HG02759 (cell line): Measurements from ENCODE around the gene VPS52.

Experiments used
- ATAC-seq: cut with Tn5 transposase; IDR thresholded peaks from one replicate; pipeline ENCODE4 v1.9.1; 2021; ENCODE audit warnings: mild to moderate bottlenecking, moderate library complexity; ENCODE audit not compliant: unreplicated experiment

The VPS52 gene, protein sequence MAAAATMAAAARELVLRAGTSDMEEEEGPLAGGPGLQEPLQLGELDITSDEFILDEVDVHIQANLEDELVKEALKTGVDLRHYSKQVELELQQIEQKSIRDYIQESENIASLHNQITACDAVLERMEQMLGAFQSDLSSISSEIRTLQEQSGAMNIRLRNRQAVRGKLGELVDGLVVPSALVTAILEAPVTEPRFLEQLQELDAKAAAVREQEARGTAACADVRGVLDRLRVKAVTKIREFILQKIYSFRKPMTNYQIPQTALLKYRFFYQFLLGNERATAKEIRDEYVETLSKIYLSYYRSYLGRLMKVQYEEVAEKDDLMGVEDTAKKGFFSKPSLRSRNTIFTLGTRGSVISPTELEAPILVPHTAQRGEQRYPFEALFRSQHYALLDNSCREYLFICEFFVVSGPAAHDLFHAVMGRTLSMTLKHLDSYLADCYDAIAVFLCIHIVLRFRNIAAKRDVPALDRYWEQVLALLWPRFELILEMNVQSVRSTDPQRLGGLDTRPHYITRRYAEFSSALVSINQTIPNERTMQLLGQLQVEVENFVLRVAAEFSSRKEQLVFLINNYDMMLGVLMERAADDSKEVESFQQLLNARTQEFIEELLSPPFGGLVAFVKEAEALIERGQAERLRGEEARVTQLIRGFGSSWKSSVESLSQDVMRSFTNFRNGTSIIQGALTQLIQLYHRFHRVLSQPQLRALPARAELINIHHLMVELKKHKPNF

DNA sequence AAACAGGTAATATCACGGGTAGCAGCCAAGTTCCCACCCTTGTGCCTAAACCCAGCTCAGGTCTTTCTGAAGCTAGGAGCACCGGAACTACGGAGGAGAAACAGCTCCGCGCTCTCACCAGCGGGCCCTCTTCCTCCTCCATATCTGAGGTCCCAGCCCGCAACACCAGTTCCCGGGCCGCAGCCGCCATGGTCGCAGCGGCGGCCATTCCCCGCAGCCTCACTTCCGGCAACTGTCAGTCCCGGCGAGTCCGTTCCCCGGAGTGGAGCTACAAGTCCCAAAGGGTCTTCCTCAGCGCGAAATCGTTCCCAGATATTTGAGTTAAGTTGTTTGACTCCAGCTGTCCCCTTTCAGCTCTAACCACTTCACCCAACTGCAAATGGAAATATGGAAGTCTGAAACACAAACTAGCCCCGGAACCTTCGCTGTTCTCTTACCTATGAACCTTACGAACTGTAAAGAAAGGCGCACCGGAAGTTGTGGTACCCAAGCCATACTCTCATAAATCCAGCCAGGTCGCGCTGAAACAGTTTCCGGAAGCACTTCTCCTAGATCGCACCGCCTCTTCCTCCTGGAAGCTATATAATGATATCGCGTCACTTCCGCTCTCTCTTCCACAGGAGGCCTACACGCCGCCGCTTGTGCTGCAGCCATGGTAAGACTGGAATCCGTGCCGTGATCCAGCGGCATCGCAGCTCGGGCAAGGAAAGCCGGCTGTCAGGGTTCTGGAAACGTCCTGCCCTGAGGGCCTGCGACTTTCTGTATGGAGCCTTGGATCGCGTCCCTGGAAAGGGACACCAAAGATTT is at the start of gene VPS52, which contains the start of gene RPS18:
Gene VPS52 (minus strand): TSS at position 409 of the 807 bp plus-strand sequence. CDS start 201 bp downstream, at position 208.
Gene RPS18 (plus strand): TSS at position 608 of the 807 bp plus-strand sequence. CDS start 45 bp downstream, at position 653.
- ATAC-seq, result peak; percentile 86

DNA sequence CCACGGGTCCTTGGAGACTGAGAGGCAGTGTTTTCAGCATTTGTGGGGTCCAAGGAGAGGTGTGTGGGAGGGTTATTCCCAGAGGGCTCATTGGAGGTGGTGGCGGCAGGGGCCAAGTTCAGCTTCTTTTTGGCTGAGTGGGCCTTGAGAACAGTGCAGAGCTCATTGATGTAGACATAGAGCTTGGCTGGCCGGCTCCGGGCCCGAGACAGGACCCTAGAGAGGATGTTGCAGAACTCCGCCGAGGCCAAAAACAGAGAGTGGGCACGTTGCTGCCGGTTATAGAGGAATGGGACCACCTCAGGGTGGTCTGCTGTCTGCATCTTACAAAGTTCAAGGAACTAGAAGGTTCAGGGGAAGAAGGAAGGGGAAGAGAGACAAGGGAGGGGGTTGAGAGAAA is 49.6 kb upstream of the VPS52 start:
- no peak for ATAC-seq

DNA sequence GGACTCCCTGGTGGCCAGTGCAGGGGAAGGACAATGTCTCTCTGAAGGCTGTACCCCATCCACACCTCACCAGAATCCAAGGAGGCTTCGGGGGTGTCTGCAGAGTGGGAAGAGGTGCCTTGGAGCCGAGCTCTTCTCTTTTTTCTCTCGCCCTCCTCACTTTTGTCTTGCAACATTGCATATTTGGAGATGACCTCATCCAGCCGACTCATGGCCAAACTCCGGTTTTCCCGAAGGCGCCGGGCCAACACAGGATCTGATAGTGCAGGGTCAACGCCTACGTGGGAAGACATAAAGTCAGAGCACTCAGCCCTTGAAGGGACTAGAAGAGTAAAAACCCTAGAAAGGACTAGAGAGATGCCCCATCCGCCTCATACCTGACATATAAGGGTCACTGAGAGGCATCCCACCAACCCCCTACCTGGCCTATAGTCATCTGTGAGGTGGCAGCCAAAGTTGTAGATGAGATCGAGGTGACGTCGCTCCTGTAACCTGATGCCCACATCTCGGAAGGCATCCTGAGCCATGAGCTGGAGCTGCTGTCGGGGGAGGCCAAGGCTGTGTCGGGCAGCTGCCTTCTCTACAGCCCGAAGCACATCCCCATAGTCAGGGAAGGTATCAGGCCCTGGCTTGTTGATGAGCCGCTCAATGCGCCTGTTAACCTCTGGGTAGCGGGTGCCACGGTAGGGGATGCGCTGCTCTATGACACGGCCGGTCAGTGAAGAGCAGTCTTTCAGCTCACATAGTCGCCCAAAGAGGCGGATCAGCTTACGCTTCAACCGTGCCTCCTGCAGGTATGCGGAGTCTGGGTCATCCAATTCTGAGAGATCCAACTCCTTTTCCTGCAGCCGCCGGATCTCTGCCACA is 48.9 kb upstream of the VPS52 start:
- ATAC-seq, result no peak

DNA sequence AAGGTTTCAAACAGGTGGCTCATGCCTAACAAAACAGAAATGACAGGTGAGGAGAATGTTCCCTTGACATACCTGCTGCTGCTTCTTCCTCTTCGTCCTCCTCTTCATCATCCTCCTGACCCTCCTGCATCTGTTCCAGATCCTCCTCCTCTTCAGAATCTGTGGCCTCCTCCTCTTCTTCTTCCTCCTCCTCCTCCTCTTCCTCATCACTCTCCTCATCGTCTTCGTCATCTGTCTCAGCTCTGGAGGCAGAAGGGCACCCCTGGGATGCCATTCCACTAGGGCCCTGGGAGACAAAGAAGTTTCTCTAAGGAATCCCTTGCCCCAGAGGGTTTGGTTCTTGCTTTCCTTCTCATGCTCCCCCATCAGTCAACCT is 48.3 kb upstream of the VPS52 start:
- ATAC-seq, result no peak

DNA sequence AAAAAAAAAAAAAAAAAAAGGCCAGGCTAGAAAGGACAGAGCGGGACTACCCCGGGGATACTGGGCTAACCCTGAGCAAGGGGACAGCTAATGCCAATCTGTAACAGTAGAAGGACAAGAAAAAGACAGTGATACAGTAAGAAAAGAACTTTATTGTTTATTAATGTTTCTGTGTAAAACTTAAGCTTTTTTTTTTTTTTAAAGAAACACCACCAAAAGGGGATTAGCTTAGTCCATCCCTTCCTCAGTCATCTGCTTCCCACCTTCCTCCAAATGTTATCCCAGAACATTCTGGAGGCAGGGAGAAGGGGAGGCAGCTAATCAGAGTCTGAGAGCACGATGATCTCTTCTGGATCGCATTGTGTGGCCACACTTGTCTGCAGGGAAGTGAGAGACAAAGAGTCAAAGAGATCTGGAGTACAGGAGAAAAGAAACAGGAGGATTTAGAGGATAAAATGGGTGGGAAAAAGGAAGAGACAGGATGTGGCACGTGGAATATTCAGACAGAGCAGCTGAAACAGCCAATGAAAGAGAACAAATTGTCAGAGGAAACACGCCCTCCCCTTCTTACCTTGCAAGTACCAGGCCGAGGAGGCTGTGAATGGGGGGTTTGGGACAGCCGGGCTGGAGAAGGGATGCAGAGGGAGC is 46.9 kb upstream of the VPS52 start:
- no peak for ATAC-seq

DNA sequence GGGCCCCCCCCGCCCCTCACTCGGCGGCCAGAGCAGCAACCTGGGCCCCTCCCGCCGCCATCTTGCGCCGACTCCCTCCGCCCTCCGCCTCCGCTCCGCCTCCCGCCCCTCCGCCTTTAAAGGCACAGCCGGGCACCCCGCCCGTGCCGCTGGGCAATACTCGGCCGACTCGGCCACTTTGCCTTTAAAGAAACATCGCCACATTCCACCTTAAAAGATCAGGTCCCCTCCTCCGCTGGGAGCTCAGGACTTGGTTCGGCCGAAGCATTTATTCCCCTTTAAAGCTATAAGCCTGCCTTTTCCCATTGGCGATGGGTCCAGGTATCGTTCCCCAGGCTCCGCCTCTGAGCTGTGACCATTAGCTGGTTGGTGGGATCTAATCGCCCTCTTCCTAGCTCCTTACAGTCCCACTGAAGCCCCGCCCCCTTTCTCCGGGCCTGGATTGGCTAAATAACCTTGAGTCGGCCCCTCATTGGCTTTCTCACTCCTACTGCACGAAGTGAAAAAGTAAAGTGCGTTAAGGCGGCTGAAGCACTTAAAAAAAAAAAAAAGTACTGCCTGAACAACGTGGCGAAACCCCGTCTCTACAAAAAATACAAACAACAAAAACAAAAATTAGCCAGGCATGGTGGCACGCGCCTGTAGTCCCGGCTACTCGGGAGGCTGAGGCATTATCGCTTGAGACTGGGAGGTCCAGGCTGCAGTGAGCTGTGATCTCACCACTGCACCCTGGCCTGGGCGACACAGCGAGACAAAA is 46.2 kb upstream of the VPS52 start, which contains the start of gene ZBTB22:
Gene ZBTB22 (minus strand): TSS at position 76 of the 757 bp plus-strand sequence. CDS start 828 bp downstream, outside the sequence.
- ATAC-seq, result peak; percentile 55

DNA sequence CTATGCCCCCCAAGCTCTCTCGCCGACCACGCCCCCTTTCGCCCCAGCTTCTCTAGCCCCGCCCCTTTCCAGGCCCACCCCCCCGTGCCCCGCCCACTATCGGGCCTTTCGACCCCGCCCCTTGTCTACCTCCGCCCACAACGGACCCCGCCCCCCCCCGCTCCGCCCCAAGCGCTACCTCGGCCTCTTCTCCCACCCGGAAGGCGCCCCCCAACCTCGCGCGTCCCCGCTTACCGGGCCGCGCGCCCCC is 45.7 kb upstream of the VPS52 start:
- no peak for ATAC-seq

DNA sequence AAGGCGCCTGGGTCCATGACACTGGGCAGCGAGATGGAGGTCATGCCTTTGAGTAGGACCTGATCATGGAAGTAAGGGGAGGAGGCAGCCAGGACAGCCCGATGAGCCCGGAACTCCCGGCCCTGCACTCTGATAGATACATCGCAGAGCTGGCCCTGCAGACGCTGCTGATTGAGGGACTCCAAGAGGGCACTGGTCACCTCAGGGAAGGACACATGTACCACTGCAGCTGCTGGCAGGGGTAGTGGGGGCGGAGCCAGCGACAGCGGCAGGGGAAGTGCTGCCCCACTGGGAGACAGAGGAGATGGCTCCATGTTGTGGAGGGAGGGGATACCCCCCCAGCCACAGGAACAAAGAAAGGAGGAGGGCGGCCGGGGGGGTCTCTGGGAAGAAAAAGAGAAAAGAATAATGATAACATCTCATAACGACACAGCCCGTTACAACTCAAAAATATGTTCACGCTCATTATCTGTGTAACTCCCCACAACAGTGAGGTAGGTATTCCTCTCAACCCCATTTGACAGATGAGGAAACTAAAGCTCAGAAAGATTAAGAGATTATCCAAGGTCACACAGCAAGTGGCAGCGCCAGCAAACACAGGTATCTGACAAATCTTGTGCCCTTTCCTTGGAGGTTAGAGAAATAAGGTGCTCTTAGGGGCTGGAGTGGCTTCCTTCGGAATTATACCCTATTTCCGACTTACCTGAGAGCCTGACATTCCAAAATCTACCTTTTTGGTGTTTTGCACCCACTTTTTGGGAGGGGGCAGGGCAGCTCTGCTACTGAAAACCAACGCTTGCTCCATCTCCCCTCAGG is 45.1 kb upstream of the VPS52 start:
- no peak for ATAC-seq

DNA sequence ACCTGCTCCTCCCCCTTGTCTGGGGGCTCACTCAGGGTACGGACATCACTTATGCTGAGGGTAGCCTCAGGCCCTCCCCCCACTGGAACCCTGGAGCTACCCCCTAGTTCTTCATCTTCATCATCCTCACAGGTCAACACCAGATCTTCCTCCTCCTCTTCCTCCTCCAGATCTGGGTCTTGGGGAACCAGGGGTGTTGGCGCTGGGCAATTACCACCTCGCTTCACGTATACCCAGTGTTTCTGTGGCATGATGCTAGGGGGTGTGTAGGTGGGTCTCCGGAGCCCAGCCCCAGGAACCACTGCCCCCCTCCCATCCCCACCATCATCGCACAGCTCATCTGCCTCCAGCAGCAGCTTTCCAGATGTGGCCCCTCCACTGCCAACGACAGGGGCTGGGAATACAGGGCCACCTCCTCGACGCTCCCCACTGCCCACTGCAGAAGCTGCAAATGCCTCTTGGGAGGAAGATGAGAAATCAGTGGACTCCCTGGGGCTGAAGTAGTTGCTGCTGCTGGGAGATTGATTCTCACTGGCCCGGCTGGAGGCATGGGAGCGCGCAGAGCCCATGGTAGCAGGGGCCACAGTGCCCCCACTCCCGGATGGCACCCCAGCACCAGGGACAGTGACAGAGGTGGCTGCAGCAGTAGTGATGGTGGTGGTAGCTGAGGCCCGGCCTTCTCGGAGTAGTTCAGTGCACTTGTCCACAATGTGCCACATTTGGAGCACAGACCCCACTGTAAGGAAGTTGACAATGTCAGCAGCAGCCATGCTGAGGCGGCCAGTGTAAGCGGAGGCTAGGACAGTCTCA is 44.3 kb upstream of the VPS52 start:
- no peak for ATAC-seq

DNA sequence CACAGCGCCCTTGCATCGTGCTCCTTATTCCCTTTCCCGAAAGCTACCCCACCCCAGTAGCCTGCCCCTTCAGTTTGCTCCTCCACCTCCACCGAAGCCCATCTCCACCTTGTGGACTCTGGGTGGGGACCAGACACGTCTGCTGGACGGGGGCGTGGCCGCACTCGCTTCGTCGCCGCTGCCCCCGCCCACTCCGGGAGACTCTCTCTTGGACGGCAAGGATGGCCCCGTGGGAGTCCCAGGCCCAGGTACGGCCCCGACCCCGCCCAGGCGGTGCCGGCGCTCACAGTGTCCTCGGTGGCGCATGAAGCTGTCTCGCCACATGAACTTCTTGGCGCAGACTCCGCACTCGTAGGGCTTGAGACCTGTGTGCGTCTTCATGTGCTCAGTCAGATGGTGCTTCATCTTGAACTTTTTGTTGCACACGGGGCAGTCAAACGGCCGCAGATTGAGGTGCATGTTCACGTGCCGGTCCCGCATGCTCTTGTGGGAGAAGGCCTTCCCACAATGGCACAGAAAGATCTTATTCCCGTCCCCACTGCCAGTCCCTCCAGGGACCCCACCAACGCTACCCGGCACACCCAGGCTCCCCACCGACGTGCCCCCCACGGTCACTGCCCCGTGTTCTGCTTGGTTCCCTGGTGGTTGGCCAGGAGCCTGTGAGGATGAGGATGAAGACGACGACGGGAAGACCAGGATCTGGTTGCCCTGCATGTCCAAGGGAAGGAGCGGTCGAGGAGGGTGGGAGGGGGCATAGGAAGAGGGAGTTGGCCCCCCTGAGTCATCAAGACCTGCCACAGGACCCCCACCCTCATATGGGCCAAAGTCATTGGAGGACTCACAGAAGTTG is 43.5 kb upstream of the VPS52 start:
- no peak for ATAC-seq

DNA sequence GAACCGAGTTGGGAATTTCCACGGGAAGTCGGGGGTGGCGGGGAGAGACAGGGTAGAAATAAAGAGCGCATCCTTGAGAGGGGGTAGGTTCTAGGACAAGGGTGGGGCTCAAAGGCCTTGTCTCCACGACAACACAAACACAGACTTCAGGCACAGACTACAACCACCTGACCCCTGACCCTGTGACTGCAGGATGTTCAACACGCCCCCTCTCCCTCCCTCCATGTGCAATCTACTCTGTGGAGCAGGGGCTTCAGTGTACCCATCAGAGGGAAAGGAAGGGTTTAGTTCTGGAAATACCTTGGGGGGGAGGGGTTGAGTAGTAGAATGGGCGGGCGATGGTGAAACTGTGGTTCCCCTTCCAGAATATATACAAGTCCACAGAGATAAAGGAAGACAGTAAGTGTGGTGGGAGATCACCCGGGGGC is 42.9 kb upstream of the VPS52 start:
- ATAC-seq, result no peak

DNA sequence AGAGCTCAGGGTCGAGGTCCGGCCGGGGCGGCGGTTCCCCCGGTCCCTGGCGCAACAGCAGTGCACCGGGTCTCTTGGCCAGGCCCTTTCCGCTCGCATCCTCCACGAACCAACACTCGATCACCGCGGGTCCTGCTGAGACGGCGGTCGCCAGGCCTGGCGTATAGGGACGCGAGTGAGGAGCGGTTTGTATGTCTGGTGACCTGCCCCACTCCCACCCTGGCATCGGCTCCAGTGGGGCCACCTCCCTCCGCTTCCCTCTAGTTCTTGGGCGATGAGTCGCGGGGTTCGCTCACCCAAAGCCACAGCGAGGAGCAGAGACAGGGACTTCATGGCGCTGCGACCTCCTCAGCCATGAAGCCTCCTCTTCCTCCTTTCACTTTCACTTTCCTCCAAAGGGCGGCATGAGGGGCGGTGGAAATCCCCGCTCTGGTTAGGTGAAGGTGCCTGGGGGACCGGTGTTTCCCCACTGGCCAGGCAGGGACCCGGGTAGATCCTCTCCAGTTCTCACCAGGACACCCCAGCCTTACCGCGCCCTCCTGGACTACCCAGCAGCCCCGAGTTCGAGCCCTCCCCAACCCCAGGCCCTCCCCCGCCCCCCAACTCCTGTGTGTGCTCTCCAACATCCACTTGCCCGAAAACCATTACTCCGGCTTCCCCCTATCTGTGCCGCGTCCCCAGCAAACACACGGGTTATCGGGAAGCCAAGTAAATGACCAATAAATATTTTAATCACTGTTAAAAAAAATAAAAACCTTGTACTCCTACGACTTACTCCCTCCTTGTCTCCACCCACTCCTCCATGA is 42.2 kb upstream of the VPS52 start, which contains the start of gene TAPBP:
Gene TAPBP (minus strand): TSS at position 370 of the 806 bp plus-strand sequence. CDS start 37 bp downstream, at position 333.
- peak; percentile 45 for ATAC-seq

DNA sequence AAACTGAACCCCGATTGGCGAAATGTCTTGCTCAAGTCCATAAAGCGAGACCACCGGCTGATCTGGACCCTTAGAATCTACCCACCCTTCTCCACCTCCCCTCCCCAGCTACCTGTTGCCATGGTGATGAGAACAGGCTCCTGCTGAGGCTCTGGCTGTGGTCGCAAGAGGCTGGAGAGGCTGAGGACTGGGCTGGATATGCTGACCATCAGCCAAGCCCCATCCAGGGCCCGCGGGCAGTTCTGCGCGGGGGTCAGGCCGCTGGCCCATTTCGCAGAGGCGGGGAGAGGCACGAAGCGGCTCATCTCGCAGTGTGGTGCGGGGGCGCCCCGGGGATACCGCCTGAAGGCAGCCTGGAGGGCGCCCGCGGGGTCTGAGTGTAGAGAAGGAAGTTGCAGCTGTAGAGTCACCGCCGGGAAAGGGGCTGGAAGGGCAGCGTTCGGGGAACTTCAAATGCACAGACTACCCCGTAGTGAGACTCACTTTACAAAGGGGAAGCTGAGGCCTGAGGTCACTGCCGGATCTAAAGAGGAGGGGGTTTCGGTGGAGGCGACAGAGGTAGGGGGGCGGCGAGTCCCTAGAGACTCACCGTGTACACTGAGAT is 41.5 kb upstream of the VPS52 start:
- no peak for ATAC-seq

DNA sequence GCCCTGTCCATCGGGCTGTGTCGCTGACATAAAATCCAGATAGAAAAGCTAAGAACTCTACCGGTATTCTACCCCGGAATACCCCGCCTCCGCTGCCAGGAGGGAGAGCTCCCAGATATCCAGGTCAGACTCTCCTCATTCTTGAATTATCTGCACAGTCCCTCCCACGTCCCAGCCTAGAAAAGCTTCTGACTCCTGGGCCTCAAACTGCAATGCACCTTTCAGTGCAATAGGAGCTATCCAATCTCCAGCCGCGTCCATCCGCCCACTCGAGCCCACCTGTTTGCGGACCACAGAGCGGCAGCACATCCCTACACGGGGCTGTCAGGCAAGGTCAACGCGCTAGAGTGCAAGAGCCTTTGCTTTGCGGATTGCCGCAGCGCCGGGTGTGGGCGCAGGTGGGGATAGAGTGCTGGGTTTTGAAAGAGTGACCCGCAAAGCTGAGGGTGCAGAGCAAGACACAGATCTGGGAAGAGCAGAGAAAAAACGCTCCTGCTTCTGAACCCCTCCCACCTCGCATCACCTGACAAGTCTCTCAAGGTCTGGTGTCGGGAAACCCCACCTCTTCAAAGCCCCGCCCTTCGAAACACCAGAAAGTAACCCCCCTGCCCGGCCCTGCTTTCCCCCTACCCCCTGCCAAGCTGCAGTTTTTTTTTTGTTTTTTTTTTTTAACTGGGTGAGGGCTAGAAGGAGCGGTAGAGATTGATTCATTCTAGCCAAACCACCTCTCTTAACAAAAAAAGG is 40.9 kb upstream of the VPS52 start:
- ATAC-seq, result peak; percentile 28

DNA sequence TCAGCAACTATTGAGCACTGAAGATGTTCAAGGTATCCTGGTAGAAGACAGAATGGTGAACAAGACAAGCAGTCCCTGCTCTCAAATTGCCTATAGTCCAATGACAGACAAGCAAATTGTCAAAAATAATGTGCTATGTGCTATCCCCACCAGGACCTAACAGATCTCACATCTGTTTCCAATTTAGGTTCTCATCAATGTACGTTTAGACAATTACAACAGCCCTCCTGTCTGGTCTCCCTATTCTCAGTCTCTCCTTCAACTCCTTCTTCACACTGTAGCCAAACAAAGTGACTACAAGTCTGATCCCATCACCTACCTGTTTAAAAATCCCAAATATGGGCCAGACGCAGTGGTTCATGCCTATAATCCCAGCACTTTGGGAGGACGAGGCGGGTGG is 34.7 kb upstream of the VPS52 start:
- no peak for ATAC-seq
